Coronary artery (tissue), 2 donors: Measurements from ENCODE around the gene APLP1.

ENCODE experiments used
- DNase-seq: peaks from one replicate; pipeline ENCODE4 v3.0.0-alpha.2; 2017; ENCODE audit warnings: low spot score
- H3K27ac ChIP-seq, 2 donors: fragments of 200-600 bp; sonication (generic); one replicate each; pipeline ENCODE4 v1.5.1; 2016 to 2019
- H3K4me3 ChIP-seq: fragments of 200-600 bp; sonication (generic); 2 replicates; pipeline ENCODE4 v1.5.1; 2016; ENCODE audit warnings: mild to moderate bottlenecking, moderate library complexity
- CTCF ChIP-seq: fragments of 200-600 bp; sonication (generic); IDR thresholded peaks from one replicate; pipeline ENCODE4 v1.5.1; 2019; ENCODE audit warnings: antibody characterized with exemption

APLP1 gene

GRCh38 chr19:35847911-35848310, 20.5 kb upstream of the APLP1 start:
- Histone ChIP-seq H3K4me3 (no peak overlapping the region), H3K27ac (no peak overlapping the region)
- TF ChIP-seq CTCF = no peak
- DNase-seq = no peak

- DNase-seq = no peak
- Histone ChIP-seq H3K27ac (no peak overlapping the region), H3K4me3 (no peak overlapping the region)
- no peak for TF ChIP-seq CTCF
Observed at GRCh38 chr19:35848486-35848885, 19.9 kb upstream of the APLP1 start.

- Histone ChIP-seq H3K27ac (no peak overlapping the region), H3K4me3 (no peak overlapping the region)
- no peak for TF ChIP-seq CTCF
- no peak for DNase-seq
Observed at GRCh38 chr19:35848919-35849505, 19.4 kb upstream of the APLP1 start.

GRCh38 chr19:35851213-35852028, 17.0 kb upstream of the APLP1 start:
- H3K27ac ChIP-seq = no peak overlapping the region
- no peak overlapping the region for H3K4me3 ChIP-seq
- TF ChIP-seq CTCF = no peak
- no peak for DNase-seq

GRCh38 chr19:35852029-35852780, 16.2 kb upstream of the APLP1 start, which contains the start of gene NPHS1:
NPHS1 (minus strand) TSS chr19:35852504; CDS start chr19:35851837, 667 bp downstream.
- TF ChIP-seq CTCF = no peak
- no peak within 1 kb of the TSS for H3K27ac ChIP-seq

GRCh38 chr19:35853038-35853756, 15.2 kb upstream of the APLP1 start:
- Histone ChIP-seq H3K4me3 (no peak overlapping the region), H3K27ac (no peak overlapping the region)
- no peak for TF ChIP-seq CTCF
- DNase-seq = no peak

More at GRCh38 chr19:35852029-35852780, 16.2 kb upstream of the APLP1 start, which contains the start of gene NPHS1:
- DNase-seq = no peak
- no peak within 1 kb of the TSS for H3K4me3 ChIP-seq
